Measurements from ENCODE around the gene STARD7. TPM values are rescaled to one million over a fixed set of nuclear protein-coding genes. Genes with fewer than 3 reads are reported as not detected.

STARD7 gene
- total RNA-seq, 1 donor from 2014 or later, result 80.2 TPM

DNA sequence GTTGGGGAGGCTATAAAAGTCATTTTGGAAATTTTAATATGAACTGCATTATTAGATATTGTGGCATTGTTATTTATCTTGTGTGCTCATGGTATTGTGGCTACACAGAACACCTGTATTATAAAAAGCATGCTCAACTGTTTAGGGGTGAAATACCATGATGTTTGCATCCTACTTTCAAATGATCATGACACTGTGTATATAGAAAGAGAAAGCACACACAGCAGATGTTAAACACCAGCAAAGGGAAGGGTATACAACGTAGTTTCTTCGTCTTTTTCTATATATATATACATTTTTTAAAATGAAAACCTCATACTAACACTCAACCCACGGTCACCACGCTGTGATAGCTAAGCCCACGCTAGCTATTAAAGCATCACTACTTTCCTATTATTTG lies 27.1 kb downstream of the STARD7 start:
- Mint-ChIP-seq H3K9me3 (ENCODE audit: unreplicated experiment) (no peaks in the 10 kb centered on the region), H3K27ac (ENCODE audit: unreplicated experiment) (no peak overlapping the region), H3K4me3 (ENCODE audit: unreplicated experiment) (no peak overlapping the region), H3K36me3 (ENCODE audit: unreplicated experiment) (peaks cover 28% of the 10 kb centered on the region), H3K27me3 (ENCODE audit: unreplicated experiment) (peaks cover 2% of the 10 kb centered on the region), H3K4me1 (ENCODE audit: unreplicated experiment) (no peaks in the 10 kb centered on the region)
- TF ChIP-seq CTCF (IDR thresholded peaks at IDR 0.05), result no peak
- DNase-seq (ENCODE audit: extremely low spot score, unreplicated experiment), result no peak

- Mint-ChIP-seq H3K27ac (ENCODE audit: unreplicated experiment) (no peak overlapping the region), H3K4me3 (ENCODE audit: unreplicated experiment) (no peak overlapping the region), H3K4me1 (ENCODE audit: unreplicated experiment) (no peaks in the 10 kb centered on the region), H3K36me3 (ENCODE audit: unreplicated experiment) (peaks cover 19% of the 10 kb centered on the region), H3K27me3 (ENCODE audit: unreplicated experiment) (peaks cover 2% of the 10 kb centered on the region), H3K9me3 (ENCODE audit: unreplicated experiment) (no peaks in the 10 kb centered on the region)
- no peak for DNase-seq (ENCODE audit: extremely low spot score, unreplicated experiment)
- TF ChIP-seq CTCF (IDR thresholded peaks at IDR 0.05), result no peak
Measured at GRCh38 chr2:96180521-96180920, 28.1 kb downstream of the STARD7 start.

GRCh38 chr2:96180002-96180401 lies 28.6 kb downstream of the STARD7 start:
- DNase-seq (ENCODE audit: extremely low spot score, unreplicated experiment), result no peak
- no peak for TF ChIP-seq CTCF (IDR thresholded peaks at IDR 0.05)
- H3K27ac Mint-ChIP-seq (ENCODE audit: unreplicated experiment), result no peak overlapping the region

GRCh38 chr2:96176661-96177060 lies 32.0 kb downstream of the STARD7 start:
- H3K9me3 Mint-ChIP-seq (ENCODE audit: unreplicated experiment), result no peaks in the 10 kb centered on the region
- no peak for TF ChIP-seq CTCF (IDR thresholded peaks at IDR 0.05)
- H3K4me1 Mint-ChIP-seq (ENCODE audit: unreplicated experiment), result no peaks in the 10 kb centered on the region
- H3K4me3 Mint-ChIP-seq (ENCODE audit: unreplicated experiment), result no peak overlapping the region
- no peak for DNase-seq (ENCODE audit: extremely low spot score, unreplicated experiment)
- no peak overlapping the region for H3K27ac Mint-ChIP-seq (ENCODE audit: unreplicated experiment)
- no peaks in the 10 kb centered on the region for H3K36me3 Mint-ChIP-seq (ENCODE audit: unreplicated experiment)
- peaks cover 2% of the 10 kb centered on the region for H3K27me3 Mint-ChIP-seq (ENCODE audit: unreplicated experiment)

More at GRCh38 chr2:96180002-96180401, 28.6 kb downstream of the STARD7 start:
- H3K4me1 Mint-ChIP-seq (ENCODE audit: unreplicated experiment), result no peaks in the 10 kb centered on the region
- H3K27me3 Mint-ChIP-seq (ENCODE audit: unreplicated experiment), result peaks cover 2% of the 10 kb centered on the region
- peaks cover 14% of the 10 kb centered on the region for H3K36me3 Mint-ChIP-seq (ENCODE audit: unreplicated experiment)
- no peak overlapping the region for H3K4me3 Mint-ChIP-seq (ENCODE audit: unreplicated experiment)
- no peaks in the 10 kb centered on the region for H3K9me3 Mint-ChIP-seq (ENCODE audit: unreplicated experiment)

DNA sequence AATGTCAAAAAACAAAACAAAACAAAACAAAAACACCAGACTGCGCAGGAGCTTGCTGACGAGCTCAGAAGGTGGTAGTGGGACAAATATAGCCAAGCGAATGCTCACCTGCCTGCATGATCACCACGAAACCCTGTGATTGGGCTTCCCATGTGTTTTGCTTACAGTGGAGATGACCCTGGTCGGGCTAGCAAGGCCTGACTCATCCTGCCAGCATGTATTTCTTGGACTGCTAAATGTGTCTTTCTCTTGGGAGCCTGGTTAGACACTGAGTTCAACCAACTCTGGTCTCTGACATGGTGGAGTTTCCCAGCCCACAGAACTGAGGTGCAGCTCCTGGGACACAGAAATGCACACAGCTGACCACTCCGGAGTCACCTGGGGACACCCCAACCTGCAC lies 32.7 kb downstream of the STARD7 start:
- Mint-ChIP-seq H3K4me1 (ENCODE audit: unreplicated experiment) (no peaks in the 10 kb centered on the region), H3K27ac (ENCODE audit: unreplicated experiment) (no peak overlapping the region), H3K36me3 (ENCODE audit: unreplicated experiment) (no peaks in the 10 kb centered on the region), H3K9me3 (ENCODE audit: unreplicated experiment) (no peaks in the 10 kb centered on the region), H3K27me3 (ENCODE audit: unreplicated experiment) (peaks cover 2% of the 10 kb centered on the region), H3K4me3 (ENCODE audit: unreplicated experiment) (no peak overlapping the region)
- TF ChIP-seq CTCF (IDR thresholded peaks at IDR 0.05), result no peak
- DNase-seq (ENCODE audit: extremely low spot score, unreplicated experiment), result no peak
